Adrenal gland (tissue), 5 donors: ENCODE results near the gene VWA8.

Experiments
- POLR2A ChIP-seq, 2 donors: fragments of 450-650 bp; IDR thresholded peaks; one replicate each; pipeline ENCODE4 v1.6.1; 2017; ENCODE audit warnings: antibody characterized with exemption in 2 of 2, mild to moderate bottlenecking in 2 of 2, moderate library complexity in 1 of 2
- TF ChIP-seq, protein P1 (sequence below), 6 experiments: fragments of 450-650 bp in 4 of 6; fragments of 200-600 bp in 2 of 6; sonication (generic) in 1 of 6; IDR thresholded peaks; 1 replicate in 5 of 6; 2 replicates in 1 of 6; pipeline versions ENCODE4 v1.5.1 to v1.8.0; 2016 to 2021; ENCODE audit warnings: antibody characterized with exemption in 6 of 6, mild to moderate bottlenecking in 2 of 6, moderate library complexity in 1 of 6
- donor health status: DM: no; HTN: no; CAD: no.

DNA sequence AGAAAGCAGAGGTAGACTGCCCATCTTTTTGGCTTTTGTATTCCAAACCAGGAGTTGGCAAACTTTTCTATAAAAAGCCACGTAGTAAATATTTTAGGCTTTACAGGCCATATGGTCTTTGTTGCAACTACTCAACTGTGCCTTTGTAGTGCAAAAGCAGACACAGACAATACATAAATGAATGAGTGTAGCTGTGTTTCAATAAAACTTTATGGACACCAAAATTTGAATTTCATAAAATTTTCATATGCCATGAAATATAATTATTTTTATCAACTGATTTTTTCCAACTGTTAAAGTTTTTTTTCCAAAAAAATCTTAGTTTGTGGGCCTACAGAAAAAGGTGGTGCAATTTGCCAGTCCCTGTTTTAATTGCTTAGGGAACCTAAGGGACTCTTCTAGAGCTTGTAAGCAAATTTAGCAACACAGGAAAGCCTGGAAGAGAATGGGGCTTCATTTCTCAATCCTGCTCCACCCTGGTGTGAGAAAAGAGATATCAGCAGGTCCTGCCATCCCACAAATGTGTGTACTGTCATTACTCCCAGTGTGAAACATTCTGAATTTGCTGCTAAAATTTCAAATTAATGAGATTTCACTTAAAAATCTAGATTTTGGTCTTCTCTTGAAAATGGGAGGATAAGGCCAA is 309.4 kb downstream of the VWA8 start:
- TF ChIP-seq, protein P1, sequence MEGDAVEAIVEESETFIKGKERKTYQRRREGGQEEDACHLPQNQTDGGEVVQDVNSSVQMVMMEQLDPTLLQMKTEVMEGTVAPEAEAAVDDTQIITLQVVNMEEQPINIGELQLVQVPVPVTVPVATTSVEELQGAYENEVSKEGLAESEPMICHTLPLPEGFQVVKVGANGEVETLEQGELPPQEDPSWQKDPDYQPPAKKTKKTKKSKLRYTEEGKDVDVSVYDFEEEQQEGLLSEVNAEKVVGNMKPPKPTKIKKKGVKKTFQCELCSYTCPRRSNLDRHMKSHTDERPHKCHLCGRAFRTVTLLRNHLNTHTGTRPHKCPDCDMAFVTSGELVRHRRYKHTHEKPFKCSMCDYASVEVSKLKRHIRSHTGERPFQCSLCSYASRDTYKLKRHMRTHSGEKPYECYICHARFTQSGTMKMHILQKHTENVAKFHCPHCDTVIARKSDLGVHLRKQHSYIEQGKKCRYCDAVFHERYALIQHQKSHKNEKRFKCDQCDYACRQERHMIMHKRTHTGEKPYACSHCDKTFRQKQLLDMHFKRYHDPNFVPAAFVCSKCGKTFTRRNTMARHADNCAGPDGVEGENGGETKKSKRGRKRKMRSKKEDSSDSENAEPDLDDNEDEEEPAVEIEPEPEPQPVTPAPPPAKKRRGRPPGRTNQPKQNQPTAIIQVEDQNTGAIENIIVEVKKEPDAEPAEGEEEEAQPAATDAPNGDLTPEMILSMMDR (IDR thresholded peaks at IDR 0.05), result no peak
- no peak for TF ChIP-seq POLR2A (IDR thresholded peaks at IDR 0.05)
